AG04449 (cell line): ENCODE data around the gene APLP2.
"Not testable (repeated sequence)": the region's sequence is repeated elsewhere in the genome, so short reads cannot be mapped to it uniquely, and the experiment has no call there.

ENCODE experiments used
- CTCF ChIA-PET: fragments of 350-600 bp; formaldehyde crosslinking; extraction: SDS; loops from one replicate; lab custom pipeline; 2021; ENCODE audit warnings: antibody characterized with exemption; lab: Yijun Ruan, JAX
- POLR2A ChIA-PET: fragments of 400-600, 350-600 bp; formaldehyde crosslinking; extraction: SDS; loops from one replicate; lab custom pipeline; 2020; ENCODE audit warnings: antibody characterized with exemption, inconsistent platforms; lab: Yijun Ruan, JAX
- DNase-seq: peaks from one replicate; pipeline ENCODE4 v3.0.0-alpha.2; 2010; ENCODE audit warnings: low read depth, low spot score
- H3K4me3 ChIP-seq: 2 replicates; pipeline ENCODE4 v1.5.1; 2011; ENCODE audit warnings: low read depth, mild to moderate bottlenecking, control low read depth, low read length
- TF ChIP-seq, protein P1 (sequence below): IDR thresholded peaks from one replicate; pipeline ENCODE4 v1.5.1; 2011; ENCODE audit warnings: mild to moderate bottlenecking, moderate library complexity, low read length, control low read depth, inconsistent platforms; ENCODE audit not compliant: insufficient read depth; ENCODE audit errors: missing control alignments

Gene APLP2

DNA sequence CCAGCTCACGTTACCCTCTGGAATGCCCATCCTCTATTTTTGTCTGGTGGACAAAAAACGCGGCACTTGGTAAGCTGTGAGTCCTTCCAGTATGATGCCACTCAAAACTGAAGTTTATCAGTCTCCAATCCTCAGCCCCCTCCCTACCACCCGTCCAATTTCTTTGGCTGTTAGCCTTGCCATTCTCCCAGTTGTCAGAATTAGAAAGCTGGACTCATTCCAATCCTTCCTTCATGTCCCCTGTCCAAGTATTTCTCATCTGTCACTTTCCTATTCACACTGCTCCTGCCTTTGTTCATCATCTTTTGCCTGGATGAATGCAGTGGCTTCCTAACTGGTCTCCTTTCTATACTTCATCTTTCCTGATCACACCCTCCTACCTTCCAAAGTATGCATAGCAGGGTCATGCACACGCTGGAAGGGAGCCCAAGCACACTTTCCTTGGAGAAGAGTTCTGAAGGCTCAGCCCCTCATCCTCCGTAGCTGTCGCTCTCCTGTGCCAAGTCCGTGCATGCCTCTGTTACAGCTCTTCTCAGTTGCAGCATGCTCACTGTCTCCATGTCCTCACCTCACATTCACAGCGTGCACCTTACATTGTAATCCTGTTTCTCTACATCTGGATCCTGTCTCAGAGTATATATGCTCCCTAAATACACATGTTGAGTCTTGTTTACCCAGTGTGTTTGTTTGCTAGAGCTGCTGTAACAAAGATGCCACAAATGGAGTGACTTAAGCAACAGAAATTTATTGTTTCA is 19.4 kb downstream of the APLP2 start:
- CTCF ChIA-PET: interaction anchor here (1.1 kb wide), 1 partner anchor 166 kb away, joined by 3 read pairs; no protein-coding TSS in a partner anchor
- TF ChIP-seq, protein P1, sequence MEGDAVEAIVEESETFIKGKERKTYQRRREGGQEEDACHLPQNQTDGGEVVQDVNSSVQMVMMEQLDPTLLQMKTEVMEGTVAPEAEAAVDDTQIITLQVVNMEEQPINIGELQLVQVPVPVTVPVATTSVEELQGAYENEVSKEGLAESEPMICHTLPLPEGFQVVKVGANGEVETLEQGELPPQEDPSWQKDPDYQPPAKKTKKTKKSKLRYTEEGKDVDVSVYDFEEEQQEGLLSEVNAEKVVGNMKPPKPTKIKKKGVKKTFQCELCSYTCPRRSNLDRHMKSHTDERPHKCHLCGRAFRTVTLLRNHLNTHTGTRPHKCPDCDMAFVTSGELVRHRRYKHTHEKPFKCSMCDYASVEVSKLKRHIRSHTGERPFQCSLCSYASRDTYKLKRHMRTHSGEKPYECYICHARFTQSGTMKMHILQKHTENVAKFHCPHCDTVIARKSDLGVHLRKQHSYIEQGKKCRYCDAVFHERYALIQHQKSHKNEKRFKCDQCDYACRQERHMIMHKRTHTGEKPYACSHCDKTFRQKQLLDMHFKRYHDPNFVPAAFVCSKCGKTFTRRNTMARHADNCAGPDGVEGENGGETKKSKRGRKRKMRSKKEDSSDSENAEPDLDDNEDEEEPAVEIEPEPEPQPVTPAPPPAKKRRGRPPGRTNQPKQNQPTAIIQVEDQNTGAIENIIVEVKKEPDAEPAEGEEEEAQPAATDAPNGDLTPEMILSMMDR: no peak
- POLR2A ChIA-PET: no interaction called here
- no peak overlapping the region for H3K4me3 ChIP-seq
- DNase-seq: no peak

DNA sequence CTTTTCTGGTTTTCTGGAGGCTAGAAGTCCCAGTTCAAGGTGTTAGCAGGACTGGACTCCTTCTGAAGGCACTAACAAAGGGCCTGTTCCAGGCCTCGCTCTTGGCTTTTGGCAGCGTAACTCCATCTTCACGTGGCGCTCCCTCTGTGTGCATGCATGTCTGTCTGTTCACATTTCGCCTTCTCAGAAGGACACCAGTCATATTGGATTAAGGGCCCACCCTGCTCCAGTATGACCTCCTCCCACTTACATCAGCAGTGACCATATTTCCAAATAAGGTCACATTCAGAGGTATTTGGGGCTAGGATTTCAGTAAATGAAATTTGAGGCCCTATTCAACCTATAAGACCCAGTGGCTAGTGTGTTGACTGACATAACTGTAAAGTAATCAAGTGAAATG is 20.0 kb downstream of the APLP2 start:
- CTCF ChIA-PET: interaction anchor here (1.1 kb wide), 1 partner anchor 167 kb away, joined by 3 read pairs; no protein-coding TSS in a partner anchor
- no peak overlapping the region for H3K4me3 ChIP-seq
- POLR2A ChIA-PET: no interaction called here
- TF ChIP-seq, protein P1: no peak
- DNase-seq: no peak

DNA sequence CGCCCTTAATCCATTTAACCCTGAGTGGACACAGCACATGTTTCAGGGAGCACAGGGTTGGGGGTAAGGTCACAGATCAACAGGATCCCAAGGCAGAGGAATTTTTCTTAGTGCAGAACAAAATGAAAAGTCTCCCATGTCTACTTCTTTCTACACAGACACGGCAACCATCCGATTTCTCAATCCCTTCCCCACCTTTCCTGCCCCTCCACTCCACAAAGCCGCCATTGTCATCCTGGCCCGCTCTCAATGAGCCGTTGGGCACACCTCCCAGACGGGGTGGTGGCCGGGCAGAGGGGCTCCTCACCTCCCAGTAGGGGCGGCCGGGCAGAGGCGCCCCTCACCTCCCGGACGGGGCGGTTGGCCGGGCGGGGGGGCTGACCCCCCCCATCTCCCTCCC is 20.8 kb downstream of the APLP2 start:
- POLR2A ChIA-PET, H3K4me3 ChIP-seq, CTCF ChIA-PET, DNase-seq: not testable (repeated sequence)

DNA sequence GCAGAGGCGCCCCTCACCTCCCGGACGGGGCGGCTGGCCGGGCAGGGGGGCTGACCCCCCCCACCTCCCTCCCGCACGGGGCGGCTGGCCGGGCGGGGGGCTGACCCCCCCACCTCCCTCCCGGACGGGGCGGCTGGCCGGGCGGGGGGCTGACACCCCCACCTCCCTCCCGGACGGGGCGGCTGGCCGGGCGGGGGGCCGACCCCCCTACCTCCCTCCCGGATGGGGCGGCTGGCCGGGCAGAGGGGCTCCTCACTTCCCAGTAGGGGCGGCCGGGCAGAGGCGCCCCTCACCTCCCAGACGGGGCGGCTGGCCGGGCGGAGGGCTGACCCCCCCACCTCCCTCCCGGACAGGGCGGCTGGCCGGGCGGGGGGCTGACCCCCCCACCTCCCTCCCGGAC is 21.5 kb downstream of the APLP2 start:
- H3K4me3 ChIP-seq, DNase-seq, POLR2A ChIA-PET, CTCF ChIA-PET: not testable (repeated sequence)

DNA sequence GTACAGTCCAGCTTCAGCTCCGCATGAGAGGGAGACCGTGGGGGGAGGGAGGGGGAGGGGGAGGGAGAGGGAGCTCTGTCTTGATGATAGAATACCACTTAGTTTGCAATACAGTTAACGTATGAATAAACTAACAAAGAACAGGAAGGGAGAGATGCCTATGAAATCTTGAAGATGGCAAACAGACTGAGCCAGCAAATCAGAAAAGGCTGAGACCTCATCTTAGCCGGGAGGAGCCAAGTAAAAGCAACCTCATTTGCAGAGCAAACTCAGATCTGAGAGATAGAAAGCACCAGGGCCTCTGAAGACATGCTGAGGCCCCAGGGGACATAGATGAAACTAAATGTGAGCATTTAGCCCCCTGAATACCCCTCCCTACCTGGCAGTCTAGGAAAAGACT is 23.0 kb downstream of the APLP2 start:
- no peak for DNase-seq
- POLR2A ChIA-PET: no interaction called here
- TF ChIP-seq, protein P1: no peak
- no peak overlapping the region for H3K4me3 ChIP-seq
- CTCF ChIA-PET: no interaction called here

DNA sequence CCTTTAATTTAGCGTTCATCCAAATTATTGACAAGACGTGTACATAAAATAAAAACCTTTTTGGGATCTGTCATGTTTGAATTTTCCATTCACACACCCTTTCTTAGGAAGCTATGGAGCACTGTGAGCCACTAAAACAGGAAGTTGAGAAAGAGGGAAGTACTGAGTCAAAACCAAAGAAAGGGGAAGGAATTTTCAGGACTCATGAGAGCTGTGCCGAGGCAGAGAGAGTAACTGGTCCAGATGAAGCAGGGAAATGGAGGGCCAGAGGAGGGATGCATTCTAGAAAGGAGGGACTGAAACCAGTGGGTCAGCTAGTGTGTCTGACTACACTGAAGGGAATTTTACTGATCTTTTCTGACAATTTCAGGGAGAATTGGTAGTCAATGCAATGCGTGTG is 24.9 kb downstream of the APLP2 start:
- ChIA-PET CTCF (interaction anchor here (1.1 kb wide), 1 partner anchor 38 kb away, joined by 4 read pairs; no protein-coding TSS in a partner anchor), POLR2A (no interaction called here)
- H3K4me3 ChIP-seq: no peak overlapping the region
- DNase-seq: no peak
- TF ChIP-seq, protein P1: no peak

DNA sequence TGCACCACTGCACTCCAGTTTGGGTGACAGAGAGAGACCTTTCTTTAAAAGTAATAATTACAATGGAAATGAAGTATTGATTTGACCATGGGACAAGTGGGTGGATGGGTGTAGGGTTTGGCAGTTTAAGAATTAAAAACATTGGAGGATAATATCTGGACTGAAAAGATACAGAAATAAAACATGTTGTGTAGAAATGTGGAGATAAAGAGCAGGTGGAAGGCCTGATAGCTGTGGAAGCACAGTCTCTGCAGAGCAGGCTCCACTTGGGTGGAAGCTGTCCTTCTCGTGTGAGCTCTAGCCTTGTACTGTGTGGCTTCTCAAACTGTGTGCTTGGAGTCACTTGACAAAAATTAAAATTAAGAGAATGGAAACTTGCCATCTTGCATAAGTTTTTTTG is 25.6 kb downstream of the APLP2 start:
- ChIA-PET CTCF (interaction anchor here (1.1 kb wide), 1 partner anchor 37 kb away, joined by 4 read pairs; no protein-coding TSS in a partner anchor), POLR2A (no interaction called here)
- no peak for DNase-seq
- TF ChIP-seq, protein P1: no peak
- H3K4me3 ChIP-seq: no peak overlapping the region
